Peyer's patch (tissue), 4 donors: ENCODE data around the gene PEMT. TPM values are rescaled to one million over a fixed set of nuclear protein-coding genes. Genes with fewer than 3 reads are reported as not detected.

ENCODE experiments used
- DNase-seq, 3 donors: peaks; one replicate each; pipeline ENCODE4 v3.0.0-alpha.2; 2017 to 2019
- H3K27ac ChIP-seq, 4 donors: fragments of 200-600 bp; sonication (generic); one replicate each; pipeline ENCODE4 v1.5.1; 2016 to 2019
- H3K27me3 ChIP-seq, 2 donors: fragments of 200-600 bp; sonication (generic); one replicate each; pipeline ENCODE4 v1.5.1; 2019
- H3K36me3 ChIP-seq, 3 donors: fragments of 200-600 bp; sonication (generic); one replicate each; pipeline ENCODE4 v1.5.1; 2016 to 2019
- H3K4me1 ChIP-seq, 4 donors: fragments of 200-600 bp; sonication (generic); one replicate each; pipeline ENCODE4 v1.5.1; 2016 to 2019
- H3K4me3 ChIP-seq, 4 donors: fragments of 200-600 bp; sonication (generic); 1 replicate in 3 of 4; 2 replicates in 1 of 4; pipeline ENCODE4 v1.5.1; 2016 to 2019; ENCODE audit warnings: mild to moderate bottlenecking in 1 of 4
- H3K9me3 ChIP-seq, 4 donors: fragments of 200-600 bp; sonication (generic); one replicate each; pipeline ENCODE4 v1.5.1; 2016 to 2019; ENCODE audit warnings: mild to moderate bottlenecking in 1 of 4
- POLR2A ChIP-seq, 2 donors: fragments of 450-650 bp; IDR thresholded peaks; one replicate each; pipeline ENCODE4 v1.5.1; 2017; ENCODE audit warnings: antibody characterized with exemption in 2 of 2, mild to moderate bottlenecking in 2 of 2, moderate library complexity in 2 of 2
- total RNA-seq, 4 donors: library from RNA; depleted of rRNA; stranded (reverse); fragments of >200 nt; gene quantifications; one replicate each; pipeline ENCODE4 v1.1.0, GENCODE V29; 2016
- TF ChIP-seq, protein P1 (sequence below), 6 experiments: fragments of 450-650 bp in 4 of 6; fragments of 200-600 bp in 2 of 6; sonication (generic) in 1 of 6; IDR thresholded peaks; one replicate each; pipeline ENCODE4 v1.5.1; 2017 to 2019; ENCODE audit warnings: antibody characterized with exemption in 6 of 6, mild to moderate bottlenecking in 3 of 6, moderate library complexity in 1 of 6

Gene PEMT
- total RNA-seq, 4 donors from 2014 or later, result 9.9 to 25.0 (median 17.8) TPM

GRCh38 chr17:17504341-17505140, 87.0 kb downstream of the PEMT start:
- no peak for TF ChIP-seq POLR2A (IDR thresholded peaks at IDR 0.05)
- TF ChIP-seq, protein P1, sequence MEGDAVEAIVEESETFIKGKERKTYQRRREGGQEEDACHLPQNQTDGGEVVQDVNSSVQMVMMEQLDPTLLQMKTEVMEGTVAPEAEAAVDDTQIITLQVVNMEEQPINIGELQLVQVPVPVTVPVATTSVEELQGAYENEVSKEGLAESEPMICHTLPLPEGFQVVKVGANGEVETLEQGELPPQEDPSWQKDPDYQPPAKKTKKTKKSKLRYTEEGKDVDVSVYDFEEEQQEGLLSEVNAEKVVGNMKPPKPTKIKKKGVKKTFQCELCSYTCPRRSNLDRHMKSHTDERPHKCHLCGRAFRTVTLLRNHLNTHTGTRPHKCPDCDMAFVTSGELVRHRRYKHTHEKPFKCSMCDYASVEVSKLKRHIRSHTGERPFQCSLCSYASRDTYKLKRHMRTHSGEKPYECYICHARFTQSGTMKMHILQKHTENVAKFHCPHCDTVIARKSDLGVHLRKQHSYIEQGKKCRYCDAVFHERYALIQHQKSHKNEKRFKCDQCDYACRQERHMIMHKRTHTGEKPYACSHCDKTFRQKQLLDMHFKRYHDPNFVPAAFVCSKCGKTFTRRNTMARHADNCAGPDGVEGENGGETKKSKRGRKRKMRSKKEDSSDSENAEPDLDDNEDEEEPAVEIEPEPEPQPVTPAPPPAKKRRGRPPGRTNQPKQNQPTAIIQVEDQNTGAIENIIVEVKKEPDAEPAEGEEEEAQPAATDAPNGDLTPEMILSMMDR (IDR thresholded peaks at IDR 0.05), result no peak
- no peak for DNase-seq
- peaks cover 0 to 9% (median 0%) of the 10 kb centered on the region in 4 donors for H3K4me1 ChIP-seq

DNA sequence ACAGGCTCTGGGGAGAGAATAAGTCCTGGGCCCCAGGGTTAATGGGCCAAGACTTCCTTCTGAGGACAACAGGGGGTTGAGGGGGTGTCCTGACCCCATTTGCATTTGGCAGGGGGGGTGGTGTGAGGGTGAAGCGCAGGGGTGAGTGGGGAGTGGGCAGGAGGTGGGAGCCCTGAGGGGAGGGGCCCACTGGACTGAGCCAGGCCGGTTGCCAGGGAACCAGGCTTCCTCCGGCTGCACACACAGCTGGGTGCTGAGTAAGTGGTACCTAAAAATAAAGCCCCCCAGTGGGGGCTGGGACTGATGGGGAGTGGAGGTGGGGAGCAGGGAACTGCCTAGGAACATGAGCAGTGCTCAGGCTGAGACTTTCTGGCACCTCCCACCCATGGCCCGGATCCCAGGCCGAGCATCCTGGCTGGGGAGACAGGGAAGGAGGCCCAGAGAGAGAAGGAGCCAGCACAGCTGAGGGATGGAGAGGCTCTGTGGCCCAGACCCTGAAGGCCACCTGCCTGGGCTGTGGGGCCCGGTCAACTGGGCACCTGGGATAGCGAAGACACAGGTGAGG, 87.9 kb downstream of the PEMT start:
- no peaks in the 10 kb centered on the region for H3K36me3 ChIP-seq
- H3K4me3 ChIP-seq, result no peak overlapping the region
- DNase-seq, result no peak
- H3K9me3 ChIP-seq, result no peaks in the 10 kb centered on the region
- no peak overlapping the region for H3K27ac ChIP-seq
- H3K27me3 ChIP-seq, result no peaks in the 10 kb centered on the region
- H3K4me1 ChIP-seq, result peaks cover 0 to 9% (median 0%) of the 10 kb centered on the region in 4 donors
- TF ChIP-seq, protein P1 (IDR thresholded peaks at IDR 0.05), result no peak
- TF ChIP-seq POLR2A (IDR thresholded peaks at IDR 0.05), result no peak

More at GRCh38 chr17:17504341-17505140, 87.0 kb downstream of the PEMT start:
- Histone ChIP-seq H3K4me3 (no peak overlapping the region), H3K27me3 (no peaks in the 10 kb centered on the region), H3K27ac (no peak overlapping the region), H3K36me3 (no peaks in the 10 kb centered on the region), H3K9me3 (no peaks in the 10 kb centered on the region)

DNA sequence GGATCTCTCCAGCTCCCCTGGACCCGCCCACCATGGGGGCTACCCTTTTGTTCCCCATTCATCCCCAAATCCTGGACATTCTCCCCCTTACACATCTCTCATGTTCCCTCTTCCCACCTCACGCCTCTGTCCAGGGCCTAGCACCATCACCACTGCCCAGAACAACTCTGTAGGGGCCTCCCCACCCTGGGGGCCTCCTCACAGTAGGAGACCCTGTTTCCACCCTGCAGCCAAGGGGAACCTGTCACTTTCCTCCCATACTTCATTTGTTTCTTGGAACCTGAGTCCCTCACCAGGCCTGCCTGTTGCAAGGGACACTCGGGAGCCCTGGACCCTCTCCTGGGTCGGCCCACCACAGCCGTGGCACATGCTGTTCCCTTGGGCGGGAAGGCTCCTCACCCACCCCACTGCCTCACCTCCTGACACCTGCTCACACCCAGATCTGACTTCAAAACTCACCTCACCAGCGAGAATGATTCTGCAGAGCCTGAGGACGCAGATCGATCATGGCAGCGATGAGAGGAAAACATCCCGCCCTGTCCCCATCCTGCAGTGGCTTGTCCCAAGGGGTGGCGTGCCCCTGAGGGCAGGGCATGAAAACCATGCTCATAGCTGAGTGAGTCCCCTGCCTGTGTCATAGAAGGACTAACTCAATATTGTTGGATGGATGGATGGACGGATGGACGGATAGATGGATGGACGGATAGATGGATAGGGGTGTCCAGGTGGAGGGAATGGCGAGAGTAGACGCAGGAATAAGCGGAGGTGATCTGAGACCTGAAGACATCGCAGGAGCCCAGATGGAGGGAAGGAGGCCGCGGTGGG, 88.6 kb downstream of the PEMT start:
- H3K27me3 ChIP-seq, result no peaks in the 10 kb centered on the region
- H3K36me3 ChIP-seq, result no peaks in the 10 kb centered on the region
- H3K9me3 ChIP-seq, result no peaks in the 10 kb centered on the region
- no peak overlapping the region for H3K4me3 ChIP-seq
- H3K4me1 ChIP-seq, result peaks cover 0 to 13% (median 0%) of the 10 kb centered on the region in 4 donors
- DNase-seq, result peak in 1 of 3 donors; percentile 23
- TF ChIP-seq, protein P1 (IDR thresholded peaks at IDR 0.05), result no peak
- no peak for TF ChIP-seq POLR2A (IDR thresholded peaks at IDR 0.05)
- no peak overlapping the region for H3K27ac ChIP-seq

DNA sequence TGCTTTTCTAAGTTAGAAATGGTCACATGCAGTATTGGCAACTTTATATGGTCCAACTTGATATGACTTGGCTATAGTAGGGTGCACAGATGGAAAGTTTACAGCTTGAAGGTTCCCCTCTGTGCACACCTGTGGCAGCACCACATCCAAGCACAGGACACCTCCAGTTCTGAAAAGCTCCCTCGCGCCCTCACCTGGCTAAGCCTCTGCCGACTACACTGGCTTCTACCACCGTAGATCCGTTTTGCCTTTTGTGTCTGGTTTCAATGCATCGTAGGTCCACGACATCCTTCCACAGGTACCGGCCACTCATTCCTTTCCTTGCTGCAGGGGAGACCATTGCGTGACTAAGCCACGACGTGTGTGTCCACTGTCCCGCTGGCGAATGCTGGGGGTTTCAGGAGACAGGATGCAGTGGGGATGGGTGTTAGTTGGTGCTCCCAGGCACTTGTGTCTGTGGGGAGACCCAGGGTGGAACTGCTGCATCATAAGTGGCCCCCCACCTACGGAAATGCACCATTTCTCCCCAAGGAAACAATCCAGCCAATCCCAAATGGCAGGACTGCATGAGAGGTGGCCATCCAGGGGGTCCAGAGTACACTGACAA, 90.4 kb downstream of the PEMT start:
- Histone ChIP-seq H3K36me3 (no peaks in the 10 kb centered on the region), H3K4me1 (peaks cover 0 to 10% (median 4%) of the 10 kb centered on the region in 4 donors), H3K9me3 (no peaks in the 10 kb centered on the region), H3K4me3 (no peak overlapping the region), H3K27me3 (no peaks in the 10 kb centered on the region), H3K27ac (no peak overlapping the region)
- no peak for TF ChIP-seq POLR2A (IDR thresholded peaks at IDR 0.05)
- TF ChIP-seq, protein P1 (IDR thresholded peaks at IDR 0.05), result peak in 2 of 6 experiments; percentile 6 to 9
- DNase-seq, result peak in 1 of 3 donors; percentile 47
